Measurements from ENCODE around the gene C10orf143.

DNA sequence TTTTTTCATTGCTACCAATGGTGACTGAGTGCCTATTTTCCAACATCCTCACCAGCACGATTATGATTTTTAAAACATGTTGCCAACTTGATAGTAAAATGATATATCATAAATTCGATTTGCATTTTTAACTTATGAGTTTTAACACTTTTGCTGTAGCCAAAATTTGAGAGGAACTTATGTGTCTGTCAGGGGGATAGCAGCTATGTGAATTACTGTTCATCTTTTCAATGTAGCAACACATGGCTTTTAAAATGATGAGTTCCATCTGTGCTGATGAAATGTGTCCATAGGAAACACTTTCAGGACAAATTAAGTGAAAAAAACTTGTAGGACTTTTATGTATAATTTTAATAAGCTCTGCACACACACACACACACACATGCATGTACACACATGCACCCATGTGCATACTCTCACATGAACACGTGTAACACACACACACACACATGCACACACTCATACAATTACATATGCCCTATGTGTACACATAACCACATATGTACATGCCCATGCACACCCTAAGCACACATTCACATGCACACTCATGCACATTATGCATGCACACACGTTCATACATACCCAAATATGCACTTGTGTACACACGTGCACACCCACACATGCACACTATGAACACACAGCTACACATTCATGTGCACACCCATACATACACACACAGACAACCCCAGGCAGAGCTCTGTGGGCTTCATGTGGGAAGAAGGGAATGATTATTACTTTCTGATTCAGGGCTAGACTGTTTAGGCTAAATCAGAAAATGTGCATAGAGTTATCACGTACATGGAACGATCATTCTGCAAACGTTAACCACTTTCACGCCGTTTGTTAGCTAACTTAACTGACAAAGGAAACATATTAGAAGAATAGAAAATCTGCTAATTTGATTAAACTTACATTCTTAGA, 68.9 kb downstream of the C10orf143 start:
- TF ChIP-seq, protein P1, sequence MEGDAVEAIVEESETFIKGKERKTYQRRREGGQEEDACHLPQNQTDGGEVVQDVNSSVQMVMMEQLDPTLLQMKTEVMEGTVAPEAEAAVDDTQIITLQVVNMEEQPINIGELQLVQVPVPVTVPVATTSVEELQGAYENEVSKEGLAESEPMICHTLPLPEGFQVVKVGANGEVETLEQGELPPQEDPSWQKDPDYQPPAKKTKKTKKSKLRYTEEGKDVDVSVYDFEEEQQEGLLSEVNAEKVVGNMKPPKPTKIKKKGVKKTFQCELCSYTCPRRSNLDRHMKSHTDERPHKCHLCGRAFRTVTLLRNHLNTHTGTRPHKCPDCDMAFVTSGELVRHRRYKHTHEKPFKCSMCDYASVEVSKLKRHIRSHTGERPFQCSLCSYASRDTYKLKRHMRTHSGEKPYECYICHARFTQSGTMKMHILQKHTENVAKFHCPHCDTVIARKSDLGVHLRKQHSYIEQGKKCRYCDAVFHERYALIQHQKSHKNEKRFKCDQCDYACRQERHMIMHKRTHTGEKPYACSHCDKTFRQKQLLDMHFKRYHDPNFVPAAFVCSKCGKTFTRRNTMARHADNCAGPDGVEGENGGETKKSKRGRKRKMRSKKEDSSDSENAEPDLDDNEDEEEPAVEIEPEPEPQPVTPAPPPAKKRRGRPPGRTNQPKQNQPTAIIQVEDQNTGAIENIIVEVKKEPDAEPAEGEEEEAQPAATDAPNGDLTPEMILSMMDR (IDR thresholded peaks at IDR 0.05 in 4 of 5, conservative IDR thresholded peaks at IDR 0.05 in 1 of 5), result no peak
- TF ChIP-seq POLR2A (IDR thresholded peaks at IDR 0.05), result no peak
